ENCODE results near the gene CA6.

Gene CA6

DNA sequence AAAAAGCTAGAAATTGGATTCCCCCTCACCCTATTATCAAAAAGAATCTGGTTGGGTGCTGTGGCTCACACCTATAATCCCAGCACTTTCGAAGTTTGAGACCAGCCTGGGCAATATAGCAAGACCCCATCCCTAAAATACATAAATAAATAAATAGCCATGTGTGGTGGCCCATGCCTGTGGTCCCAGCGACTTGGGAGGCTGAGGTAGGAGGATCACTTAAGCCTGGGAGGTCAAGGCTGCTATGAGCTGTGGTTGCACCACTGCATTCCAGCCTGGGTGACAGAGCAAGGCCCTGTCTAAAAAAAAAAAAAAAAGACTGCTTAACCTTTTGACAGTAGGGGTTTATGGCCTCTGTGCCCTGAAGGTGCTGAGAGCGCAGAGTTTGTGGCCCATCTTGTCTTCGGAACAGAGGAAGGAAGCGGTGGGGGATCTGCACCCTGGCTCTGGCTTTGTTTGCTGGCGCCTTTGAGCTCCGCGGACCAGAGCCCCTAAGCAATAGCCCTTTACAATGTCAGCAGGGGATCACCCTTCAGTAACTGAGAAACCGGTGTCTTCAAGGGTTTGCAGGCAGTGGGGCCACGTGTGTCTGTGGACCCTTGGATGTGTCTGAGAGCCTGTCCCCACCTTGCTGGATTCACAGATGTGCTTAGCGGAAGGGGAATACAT is 58.5 kb downstream of the CA6 start:
- DNase-seq (no peak), ATAC-seq (ENCODE audit: insufficient read depth, low read depth) (no peak)
- H3K9ac ChIP-seq (ENCODE audit: low read depth, low read length), result no peak overlapping the region
- no peaks in the 10 kb centered on the region for H3K36me3 ChIP-seq (ENCODE audit: insufficient read depth, low read length)
- H3K79me2 ChIP-seq (ENCODE audit: insufficient read depth, low read length), result no peaks in the 10 kb centered on the region
- H3K4me3 ChIP-seq (ENCODE audit: low read depth in 1 of 2, low read length in 2 of 2), result no peak overlapping the region
- peaks cover 5% of the 10 kb centered on the region for H3K4me1 ChIP-seq (ENCODE audit: insufficient read depth, low read length)
- no peaks in the 10 kb centered on the region for H3K27me3 ChIP-seq (ENCODE audit: insufficient read depth, low read length, poor library complexity)
- H3K9me3 ChIP-seq (ENCODE audit: insufficient read depth, low read length, severe bottlenecking), result no peaks in the 10 kb centered on the region
- H3K4me2 ChIP-seq (ENCODE audit: insufficient read depth, low read length), result no peak overlapping the region
- H3K27ac ChIP-seq (ENCODE audit: low read length), result no peak overlapping the region
- H4K20me1 ChIP-seq (ENCODE audit: insufficient read depth, low read length), result no peaks in the 10 kb centered on the region
- no peak overlapping the region for H2AFZ ChIP-seq (ENCODE audit: low read depth, low read length)
- no peak for TF ChIP-seq EZH2 (IDR thresholded peaks at IDR 0.05; ENCODE audit: borderline replicate concordance, low read depth, low read length, severe bottlenecking)

DNA sequence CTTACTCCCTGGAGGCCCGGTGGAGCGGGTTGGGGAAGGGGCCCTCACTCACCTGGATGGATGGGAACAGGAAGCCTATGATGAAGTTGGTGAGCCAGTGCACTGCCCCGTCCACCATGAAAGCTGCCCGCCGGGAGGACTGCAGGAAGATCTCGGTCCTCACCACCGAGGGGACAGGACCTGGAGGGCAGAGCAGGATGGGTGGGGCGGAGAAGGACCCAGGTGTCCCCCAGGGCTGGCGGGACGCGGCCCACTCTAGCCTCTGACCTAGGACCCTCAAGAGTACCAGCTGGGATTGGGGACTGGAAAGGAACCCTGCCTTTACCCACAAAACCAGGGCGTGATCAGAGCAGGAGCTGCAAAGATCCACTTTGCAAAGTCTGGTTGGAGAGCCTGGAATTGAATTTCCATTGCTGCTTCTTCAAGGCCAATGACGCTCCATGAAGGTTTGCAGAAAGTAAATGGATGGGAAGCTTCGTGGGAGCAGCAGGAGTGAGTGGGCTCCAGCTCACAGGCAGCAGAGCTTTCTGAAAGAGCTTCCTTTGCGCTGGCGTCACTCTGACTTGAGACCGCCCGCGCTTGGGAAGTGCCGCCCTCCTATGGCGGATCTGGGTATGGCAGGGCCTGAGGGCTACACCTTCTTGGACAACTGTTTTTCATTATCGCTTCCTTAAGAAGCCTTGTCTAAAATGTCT is 59.2 kb downstream of the CA6 start:
- no peak overlapping the region for H3K27ac ChIP-seq (ENCODE audit: low read length)
- peak; percentile 84 for DNase-seq
- ATAC-seq (ENCODE audit: insufficient read depth, low read depth), result peak; percentile 95
- H3K36me3 ChIP-seq (ENCODE audit: insufficient read depth, low read length), result no peaks in the 10 kb centered on the region
- no peaks in the 10 kb centered on the region for H3K9me3 ChIP-seq (ENCODE audit: insufficient read depth, low read length, severe bottlenecking)
- H3K4me3 ChIP-seq (ENCODE audit: low read depth in 1 of 2, low read length in 2 of 2), result no peak overlapping the region
- peak overlapping the region; percentile 58 for H2AFZ ChIP-seq (ENCODE audit: low read depth, low read length)
- no peaks in the 10 kb centered on the region for H3K27me3 ChIP-seq (ENCODE audit: insufficient read depth, low read length, poor library complexity)
- no peaks in the 10 kb centered on the region for H3K79me2 ChIP-seq (ENCODE audit: insufficient read depth, low read length)
- peaks cover 5% of the 10 kb centered on the region for H3K4me1 ChIP-seq (ENCODE audit: insufficient read depth, low read length)
- peak overlapping the region; percentile 7 for H3K4me2 ChIP-seq (ENCODE audit: insufficient read depth, low read length)
- H3K9ac ChIP-seq (ENCODE audit: low read depth, low read length), result no peak overlapping the region
- no peaks in the 10 kb centered on the region for H4K20me1 ChIP-seq (ENCODE audit: insufficient read depth, low read length)
- TF ChIP-seq, protein P1, sequence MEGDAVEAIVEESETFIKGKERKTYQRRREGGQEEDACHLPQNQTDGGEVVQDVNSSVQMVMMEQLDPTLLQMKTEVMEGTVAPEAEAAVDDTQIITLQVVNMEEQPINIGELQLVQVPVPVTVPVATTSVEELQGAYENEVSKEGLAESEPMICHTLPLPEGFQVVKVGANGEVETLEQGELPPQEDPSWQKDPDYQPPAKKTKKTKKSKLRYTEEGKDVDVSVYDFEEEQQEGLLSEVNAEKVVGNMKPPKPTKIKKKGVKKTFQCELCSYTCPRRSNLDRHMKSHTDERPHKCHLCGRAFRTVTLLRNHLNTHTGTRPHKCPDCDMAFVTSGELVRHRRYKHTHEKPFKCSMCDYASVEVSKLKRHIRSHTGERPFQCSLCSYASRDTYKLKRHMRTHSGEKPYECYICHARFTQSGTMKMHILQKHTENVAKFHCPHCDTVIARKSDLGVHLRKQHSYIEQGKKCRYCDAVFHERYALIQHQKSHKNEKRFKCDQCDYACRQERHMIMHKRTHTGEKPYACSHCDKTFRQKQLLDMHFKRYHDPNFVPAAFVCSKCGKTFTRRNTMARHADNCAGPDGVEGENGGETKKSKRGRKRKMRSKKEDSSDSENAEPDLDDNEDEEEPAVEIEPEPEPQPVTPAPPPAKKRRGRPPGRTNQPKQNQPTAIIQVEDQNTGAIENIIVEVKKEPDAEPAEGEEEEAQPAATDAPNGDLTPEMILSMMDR (IDR thresholded peaks at IDR 0.05; ENCODE audit: borderline replicate concordance, extremely low read depth, low read length, poor library complexity, severe bottlenecking), result peak; percentile 98
- TF ChIP-seq EZH2 (IDR thresholded peaks at IDR 0.05; ENCODE audit: borderline replicate concordance, low read depth, low read length, severe bottlenecking), result no peak

DNA sequence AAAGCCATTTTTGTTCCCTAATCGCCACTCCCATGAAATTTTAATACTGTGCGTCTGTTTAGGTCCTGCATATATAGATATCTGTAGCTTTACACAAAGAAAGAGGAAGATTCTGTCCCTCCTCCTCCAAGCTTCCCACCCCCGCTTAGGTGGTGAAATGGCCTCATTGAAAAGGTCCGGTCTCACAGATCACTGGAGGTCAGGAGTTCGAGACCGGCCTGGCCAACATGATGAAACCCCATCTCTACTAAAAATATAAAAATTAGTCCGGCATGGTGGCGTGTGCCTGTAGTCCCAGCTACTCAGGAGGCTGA is 59.7 kb downstream of the CA6 start:
- Histone ChIP-seq H3K9ac (ENCODE audit: low read depth, low read length) (no peak overlapping the region), H3K4me1 (ENCODE audit: insufficient read depth, low read length) (peaks cover 5% of the 10 kb centered on the region), H3K9me3 (ENCODE audit: insufficient read depth, low read length, severe bottlenecking) (no peaks in the 10 kb centered on the region), H4K20me1 (ENCODE audit: insufficient read depth, low read length) (no peaks in the 10 kb centered on the region), H3K4me2 (ENCODE audit: insufficient read depth, low read length) (no peak overlapping the region), H3K79me2 (ENCODE audit: insufficient read depth, low read length) (no peaks in the 10 kb centered on the region), H3K36me3 (ENCODE audit: insufficient read depth, low read length) (no peaks in the 10 kb centered on the region), H2AFZ (ENCODE audit: low read depth, low read length) (no peak overlapping the region; the same call in 1 of the 2 replicates), H3K27me3 (ENCODE audit: insufficient read depth, low read length, poor library complexity) (no peaks in the 10 kb centered on the region), H3K4me3 (ENCODE audit: low read depth in 1 of 2, low read length in 2 of 2) (no peak overlapping the region), H3K27ac (ENCODE audit: low read length) (no peak overlapping the region)
- ATAC-seq (ENCODE audit: insufficient read depth, low read depth), result 0 out of 3 replicates have a peak, but pooled peaks have one; percentile 4
- no peak for DNase-seq
- TF ChIP-seq, protein P1 (IDR thresholded peaks at IDR 0.05; ENCODE audit: borderline replicate concordance, extremely low read depth, low read length, poor library complexity, severe bottlenecking), result no peak
- no peak for TF ChIP-seq EZH2 (IDR thresholded peaks at IDR 0.05; ENCODE audit: borderline replicate concordance, low read depth, low read length, severe bottlenecking)

DNA sequence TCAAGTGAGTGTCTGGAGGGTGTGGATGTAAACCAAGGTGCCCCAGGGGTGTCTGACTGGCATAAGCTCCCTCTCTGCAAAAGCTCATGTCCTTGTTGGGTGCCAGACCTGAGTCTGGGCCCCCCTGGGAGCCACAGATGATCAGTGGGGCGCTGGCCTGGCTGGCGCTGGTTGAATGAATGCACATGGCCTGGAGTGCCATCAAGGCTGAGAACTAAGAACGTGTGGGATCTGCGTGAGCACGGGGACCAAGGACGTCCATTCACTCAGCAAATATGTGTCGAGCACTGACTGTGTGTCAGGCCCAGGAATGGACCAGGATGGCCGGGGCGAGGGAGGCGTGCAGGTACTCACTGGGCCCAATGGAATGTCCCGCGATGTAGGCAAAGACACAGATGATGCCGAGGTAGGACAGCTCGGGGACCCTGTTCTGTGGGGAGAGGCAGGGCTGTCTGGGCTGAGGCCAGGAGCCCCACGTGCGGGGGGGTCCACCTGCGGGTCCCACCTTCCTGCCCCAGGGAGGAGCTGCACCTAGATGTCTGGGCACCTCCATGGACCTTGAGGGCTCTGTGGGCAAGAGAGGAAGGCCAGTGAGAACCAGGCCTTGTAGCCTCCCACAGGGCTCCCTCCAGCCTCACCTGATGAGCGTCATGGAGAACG is 61.4 kb downstream of the CA6 start:
- Histone ChIP-seq H3K9ac (ENCODE audit: low read depth, low read length) (no peak overlapping the region), H3K4me2 (ENCODE audit: insufficient read depth, low read length) (no peak overlapping the region), H3K36me3 (ENCODE audit: insufficient read depth, low read length) (no peaks in the 10 kb centered on the region), H2AFZ (ENCODE audit: low read depth, low read length) (no peak overlapping the region), H3K79me2 (ENCODE audit: insufficient read depth, low read length) (no peaks in the 10 kb centered on the region), H4K20me1 (ENCODE audit: insufficient read depth, low read length) (no peaks in the 10 kb centered on the region), H3K4me3 (ENCODE audit: low read depth in 1 of 2, low read length in 2 of 2) (no peak overlapping the region), H3K9me3 (ENCODE audit: insufficient read depth, low read length, severe bottlenecking) (no peaks in the 10 kb centered on the region), H3K27me3 (ENCODE audit: insufficient read depth, low read length, poor library complexity) (no peaks in the 10 kb centered on the region), H3K4me1 (ENCODE audit: insufficient read depth, low read length) (peaks cover 5% of the 10 kb centered on the region), H3K27ac (ENCODE audit: low read length) (no peak overlapping the region)
- no peak for TF ChIP-seq EZH2 (IDR thresholded peaks at IDR 0.05; ENCODE audit: borderline replicate concordance, low read depth, low read length, severe bottlenecking)
- TF ChIP-seq, protein P1 (IDR thresholded peaks at IDR 0.05; ENCODE audit: borderline replicate concordance, extremely low read depth, low read length, poor library complexity, severe bottlenecking), result no peak
- ATAC-seq (ENCODE audit: insufficient read depth, low read depth) (no peak), DNase-seq (no peak)

Measured in DND-41 (cell line).